Neural cell (in vitro differentiated cells): Measurements from ENCODE around the gene CYB5R3. TPM values are rescaled to one million over a fixed set of nuclear protein-coding genes. Genes with fewer than 3 reads are reported as not detected.

Source experiments
- H2AFZ ChIP-seq: fragments of 200-600, 300-800 bp; sonication (generic), shearing (Covaris generic); 2 replicates; pipeline ENCODE4 v1.6.0; 2014; ENCODE audit warnings: low read depth, mild to moderate bottlenecking, antibody characterized with exemption, low read length, moderate library complexity
- H3F3A ChIP-seq: fragments of 200-600 bp; shearing (Covaris generic); 2 replicates; pipeline ENCODE4 v1.6.1; 2016; ENCODE audit warnings: mild to moderate bottlenecking, moderate library complexity, mixed read lengths, antibody characterized with exemption, low read length; ENCODE audit not compliant: insufficient read depth, poor library complexity, severe bottlenecking
- H3K27ac ChIP-seq: fragments of 200-600, 300-800 bp; sonication (generic), shearing (Covaris generic); 2 replicates; pipeline ENCODE4 v1.5.1; 2014; ENCODE audit warnings: mild to moderate bottlenecking, low read length, moderate library complexity
- H3K27me3 ChIP-seq: fragments of 300-800, 200-600 bp; sonication (generic), shearing (Covaris generic); 2 replicates; pipeline ENCODE4 v1.6.0; 2014; ENCODE audit warnings: mild to moderate bottlenecking, low read depth, low read length, moderate library complexity; ENCODE audit not compliant: insufficient read depth
- H3K36me3 ChIP-seq: fragments of 300-800, 200-600 bp; sonication (generic), shearing (Covaris generic); 2 replicates; pipeline ENCODE4 v1.5.1; 2014; ENCODE audit warnings: mild to moderate bottlenecking, antibody characterized with exemption, low read length, moderate library complexity; ENCODE audit not compliant: insufficient read depth
- H3K4me2 ChIP-seq: fragments of 300-800, 200-600 bp; sonication (generic), shearing (Covaris generic); 2 replicates; pipeline ENCODE4 v1.6.0; 2014; ENCODE audit warnings: mild to moderate bottlenecking, low read length
- H3K4me3 ChIP-seq: fragments of 300-800, 200-600 bp; sonication (generic), shearing (Covaris generic); 2 replicates; pipeline ENCODE4 v1.5.1; 2014; ENCODE audit warnings: mild to moderate bottlenecking, low read length, moderate library complexity
- H3K79me2 ChIP-seq: fragments of 200-600 bp; shearing (Covaris generic); replicated peaks from 2 replicates; pipeline ENCODE4 v1.6.0; 2014; ENCODE audit warnings: mild to moderate bottlenecking, low read length, moderate library complexity; ENCODE audit not compliant: insufficient read depth
- H3K9ac ChIP-seq: fragments of 300-800, 200-600 bp; sonication (generic), shearing (Covaris generic); 2 replicates; pipeline ENCODE4 v1.6.1; 2016; ENCODE audit warnings: mild to moderate bottlenecking, low read length, mixed read lengths
- H3K9me2 ChIP-seq: fragments of 200-600 bp; shearing (Covaris generic); 2 replicates; pipeline ENCODE4 v1.6.1; 2016; ENCODE audit warnings: mild to moderate bottlenecking, low read length, mixed read lengths; ENCODE audit not compliant: insufficient read depth
- H3K9me3 ChIP-seq: fragments of 200-600, 300-800 bp; sonication (generic), shearing (Covaris generic); 2 replicates; pipeline ENCODE4 v1.6.1; 2016; ENCODE audit warnings: mild to moderate bottlenecking, mixed run types, low read length, moderate library complexity, mixed read lengths
- H4K20me1 ChIP-seq: fragments of 200-600 bp; shearing (Covaris generic); 2 replicates; pipeline ENCODE4 v1.6.1; 2016; ENCODE audit warnings: mild to moderate bottlenecking, mixed run types; ENCODE audit not compliant: insufficient read depth
- EP300 ChIP-seq: fragments of 450-650 bp; conservative IDR thresholded peaks from 2 replicates; pipeline ENCODE4 v1.6.1; 2014; ENCODE audit warnings: antibody characterized with exemption, mild to moderate bottlenecking, moderate library complexity; ENCODE audit not compliant: poor library complexity, severe bottlenecking
- EZH2 ChIP-seq: fragments of 200-600, 300-800 bp; shearing (Covaris generic), sonication (generic); IDR thresholded peaks from 2 replicates; pipeline ENCODE4 v1.6.1; 2014; ENCODE audit warnings: antibody characterized with exemption, low read length, borderline replicate concordance, mild to moderate bottlenecking; ENCODE audit not compliant: insufficient read depth, poor library complexity, severe bottlenecking
- MXI1 ChIP-seq: fragments of 450-650 bp; conservative IDR thresholded peaks from 2 replicates; pipeline ENCODE4 v1.6.1; 2014; ENCODE audit warnings: antibody characterized with exemption, mild to moderate bottlenecking; ENCODE audit not compliant: poor library complexity, severe bottlenecking
- POLR2AphosphoS5 ChIP-seq: IDR thresholded peaks from 2 replicates; pipeline ENCODE4 v1.6.1; 2012
- RAD21 ChIP-seq: fragments of 450-650 bp; conservative IDR thresholded peaks from 2 replicates; pipeline ENCODE4 v1.6.1; 2014; ENCODE audit warnings: antibody characterized with exemption, mild to moderate bottlenecking, moderate library complexity
- REST ChIP-seq: IDR thresholded peaks from 2 replicates; pipeline ENCODE4 v1.6.1; 2012; ENCODE audit warnings: borderline replicate concordance
- SMC3 ChIP-seq: fragments of 450-650 bp; conservative IDR thresholded peaks from 2 replicates; pipeline ENCODE4 v1.6.1; 2014; ENCODE audit warnings: antibody characterized with exemption, mild to moderate bottlenecking, moderate library complexity; ENCODE audit not compliant: poor library complexity
- TAF1 ChIP-seq: IDR thresholded peaks from 2 replicates; pipeline ENCODE4 v1.6.1; 2012; ENCODE audit warnings: low read depth
- polyA minus RNA-seq: library from RNA; depleted of rRNA, polyadenylated mRNA; stranded (reverse); fragments of >200 nt; gene quantifications from 2 replicates; pipeline ENCODE4 v1.2.3, GENCODE V29; 2014
- polyA plus RNA-seq: library from polyadenylated mRNA; depleted of rRNA; stranded (reverse); fragments of >200 nt; gene quantifications from 2 replicates; pipeline ENCODE4 v1.2.3, GENCODE V29; 2014
- TF ChIP-seq, protein P1 (sequence below): fragments of 450-650 bp; IDR thresholded peaks from 2 replicates; pipeline ENCODE4 v1.5.1; 2014; ENCODE audit warnings: antibody characterized with exemption, mild to moderate bottlenecking, moderate library complexity; ENCODE audit not compliant: poor library complexity, severe bottlenecking

CYB5R3 gene
- polyA plus RNA-seq (17.2 and 20.2 TPM in 2 replicates), polyA minus RNA-seq (23.4 and 24.1 TPM in 2 replicates)

DNA sequence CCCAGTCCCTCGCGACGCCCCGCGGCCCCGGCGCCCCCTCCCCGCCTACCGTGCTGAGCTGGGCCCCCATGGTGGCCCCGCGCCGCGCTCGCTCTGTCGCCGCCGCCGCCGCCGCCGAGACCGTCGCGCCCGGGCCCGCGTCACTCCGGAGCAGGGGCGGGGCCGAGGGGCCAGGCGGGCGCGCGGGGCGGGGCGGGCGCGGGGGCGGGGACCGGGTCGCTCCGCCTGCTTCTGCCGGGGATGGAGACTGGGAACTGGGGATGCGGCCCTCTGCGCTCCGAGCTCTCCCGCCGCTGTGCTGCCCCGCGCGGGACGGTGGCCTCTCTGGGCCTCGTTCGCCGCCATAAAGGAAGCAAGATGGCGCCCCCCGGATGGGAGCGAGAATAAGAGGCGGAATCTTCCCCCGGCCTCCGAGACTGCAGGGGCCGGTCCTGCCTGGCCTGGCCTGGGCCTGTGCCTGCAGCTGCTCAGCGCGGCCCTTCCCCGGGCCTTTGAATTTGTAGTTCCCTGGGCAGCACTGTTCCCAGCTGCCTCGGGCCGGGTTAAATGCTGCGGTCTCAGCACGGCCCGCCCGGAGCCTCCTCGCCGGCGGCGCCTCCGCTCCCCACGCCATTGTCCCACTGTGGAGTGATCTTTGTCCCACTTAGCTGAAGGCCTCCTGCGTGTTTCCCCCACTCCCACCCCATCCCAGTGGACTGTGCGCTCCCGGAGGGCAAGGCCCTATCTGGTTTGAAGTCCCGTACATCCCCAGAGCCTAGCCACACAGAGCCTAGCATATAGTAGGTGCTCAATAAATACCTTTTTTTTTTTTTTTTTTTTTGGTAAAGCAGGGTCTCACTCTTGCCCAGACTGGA, at the start of gene CYB5R3:
TSS of gene CYB5R3 (minus strand) at position 147 of the 854 bp plus-strand sequence. CDS start at position 70, 77 bp downstream.
- Histone ChIP-seq H2AFZ (peak within 1 kb of the TSS; percentile 97), H3F3A (no peaks in the 10 kb centered on the region), H3K9me3 (no peaks in the 10 kb centered on the region), H3K27ac (peak within 1 kb of the TSS; percentile 74), H3K27me3 (no peaks in the 10 kb centered on the region), H4K20me1 (no peaks in the 10 kb centered on the region), H3K4me3 (peak within 1 kb of the TSS; percentile 92), H3K36me3 (no peaks in the 10 kb centered on the region), H3K9me2 (no peaks in the 10 kb centered on the region), H3K79me2 (peaks cover 20% of the 10 kb centered on the region), H3K4me2 (peak within 1 kb of the TSS; percentile 95), H3K9ac (peak within 1 kb of the TSS; percentile 96)
- TF ChIP-seq SMC3 = no peak
- TF ChIP-seq EZH2 = no peak
- no peak for TF ChIP-seq EP300
- TF ChIP-seq REST = peak; percentile 77
- TF ChIP-seq, protein P1, sequence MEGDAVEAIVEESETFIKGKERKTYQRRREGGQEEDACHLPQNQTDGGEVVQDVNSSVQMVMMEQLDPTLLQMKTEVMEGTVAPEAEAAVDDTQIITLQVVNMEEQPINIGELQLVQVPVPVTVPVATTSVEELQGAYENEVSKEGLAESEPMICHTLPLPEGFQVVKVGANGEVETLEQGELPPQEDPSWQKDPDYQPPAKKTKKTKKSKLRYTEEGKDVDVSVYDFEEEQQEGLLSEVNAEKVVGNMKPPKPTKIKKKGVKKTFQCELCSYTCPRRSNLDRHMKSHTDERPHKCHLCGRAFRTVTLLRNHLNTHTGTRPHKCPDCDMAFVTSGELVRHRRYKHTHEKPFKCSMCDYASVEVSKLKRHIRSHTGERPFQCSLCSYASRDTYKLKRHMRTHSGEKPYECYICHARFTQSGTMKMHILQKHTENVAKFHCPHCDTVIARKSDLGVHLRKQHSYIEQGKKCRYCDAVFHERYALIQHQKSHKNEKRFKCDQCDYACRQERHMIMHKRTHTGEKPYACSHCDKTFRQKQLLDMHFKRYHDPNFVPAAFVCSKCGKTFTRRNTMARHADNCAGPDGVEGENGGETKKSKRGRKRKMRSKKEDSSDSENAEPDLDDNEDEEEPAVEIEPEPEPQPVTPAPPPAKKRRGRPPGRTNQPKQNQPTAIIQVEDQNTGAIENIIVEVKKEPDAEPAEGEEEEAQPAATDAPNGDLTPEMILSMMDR = no peak
- no peak for TF ChIP-seq RAD21
- no peak for TF ChIP-seq MXI1
- TF ChIP-seq POLR2AphosphoS5 = peak; percentile 65
- TF ChIP-seq TAF1 = peak; percentile 69

- H3K79me2 ChIP-seq = no peaks in the 10 kb centered on the region
- H2AFZ ChIP-seq = no peak overlapping the region
- no peaks in the 10 kb centered on the region for H3K27me3 ChIP-seq
- no peaks in the 10 kb centered on the region for H3K36me3 ChIP-seq
- no peak overlapping the region for H3K4me3 ChIP-seq
- no peak overlapping the region for H3K9ac ChIP-seq
- no peaks in the 10 kb centered on the region for H3F3A ChIP-seq
- H3K4me2 ChIP-seq = no peak overlapping the region
- H3K9me3 ChIP-seq = no peaks in the 10 kb centered on the region
- H3K9me2 ChIP-seq = no peaks in the 10 kb centered on the region
- TF ChIP-seq EP300 (no peak), TAF1 (no peak), EZH2 (no peak), REST (no peak), RAD21 (no peak)
- TF ChIP-seq, protein P1 = no peak
- H3K27ac ChIP-seq = no peak overlapping the region
- no peaks in the 10 kb centered on the region for H4K20me1 ChIP-seq
Observed at GRCh38 chr22:42697542-42698013, 48.4 kb upstream of the CYB5R3 start.
